Breast epithelium (tissue), 3 donors: ENCODE measurements around the gene TMEM100.

Experiments
- CTCF ChIP-seq, 3 donors: fragments of 450-650 bp; IDR thresholded peaks; one replicate each; pipeline ENCODE4 v1.5.1; 2016 to 2017; ENCODE audit warnings: antibody characterized with exemption in 3 of 3, mild to moderate bottlenecking in 3 of 3, moderate library complexity in 3 of 3
- POLR2A ChIP-seq: fragments of 450-650 bp; IDR thresholded peaks from one replicate; pipeline ENCODE4 v1.6.1; 2016; ENCODE audit warnings: antibody characterized with exemption, mild to moderate bottlenecking, moderate library complexity

- no peak for TF ChIP-seq CTCF (IDR thresholded peaks at IDR 0.05)
- no peak for TF ChIP-seq POLR2A
Observed at GRCh38 chr17:55726440-55726839, 3.8 kb upstream of the TMEM100 start.
